ENCODE measurements around the gene MACROD1. TPM values are rescaled to one million over a fixed set of nuclear protein-coding genes. Genes with fewer than 3 reads are reported as not detected.
A peak's percentile ranks its signal among the peaks of the same experiment; 100 is the strongest.
"Not testable (repeated sequence)": the region's sequence is repeated elsewhere in the genome, so short reads cannot be mapped to it uniquely, and the experiment has no call there.

MACROD1 gene
- total and polyA plus RNA-seq, 7 experiments from 2014 or later, result 5.4 to 16.2 (median 9.7) TPM

DNA sequence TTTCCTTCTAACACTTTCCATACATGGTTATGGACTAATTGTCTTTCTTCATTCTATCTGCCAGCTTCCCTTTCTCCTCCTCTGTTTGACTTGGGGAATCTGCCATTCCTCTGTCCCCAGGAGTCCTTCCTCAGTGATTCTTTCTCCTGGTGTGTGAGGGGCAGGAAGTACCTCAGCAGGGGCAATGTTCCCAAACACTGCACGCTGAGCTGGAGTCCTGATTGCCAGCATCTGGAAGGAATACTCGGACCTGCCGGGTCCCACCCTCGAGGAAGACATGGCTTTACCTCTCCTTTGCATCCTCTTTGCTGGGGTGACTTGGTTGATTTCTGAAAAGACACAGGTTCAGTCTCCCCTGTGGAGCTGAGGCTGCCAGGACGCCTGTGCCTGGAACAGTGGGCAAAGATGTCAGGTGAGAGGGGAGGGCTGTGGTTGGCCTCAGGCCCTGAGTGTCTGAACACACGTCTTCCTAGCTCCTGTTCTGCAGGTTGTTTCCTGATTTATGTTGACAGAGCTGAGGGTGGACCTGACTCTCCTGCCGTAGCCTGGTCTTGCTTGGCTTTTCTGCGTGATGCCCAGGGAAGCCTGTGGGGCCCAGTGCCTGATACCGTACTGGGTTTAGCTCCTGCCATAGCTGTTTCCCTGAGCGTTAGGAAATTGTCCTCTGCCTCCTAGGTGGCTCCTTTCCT is 187.2 kb downstream of the MACROD1 start:
- no peak for DNase-seq

DNA sequence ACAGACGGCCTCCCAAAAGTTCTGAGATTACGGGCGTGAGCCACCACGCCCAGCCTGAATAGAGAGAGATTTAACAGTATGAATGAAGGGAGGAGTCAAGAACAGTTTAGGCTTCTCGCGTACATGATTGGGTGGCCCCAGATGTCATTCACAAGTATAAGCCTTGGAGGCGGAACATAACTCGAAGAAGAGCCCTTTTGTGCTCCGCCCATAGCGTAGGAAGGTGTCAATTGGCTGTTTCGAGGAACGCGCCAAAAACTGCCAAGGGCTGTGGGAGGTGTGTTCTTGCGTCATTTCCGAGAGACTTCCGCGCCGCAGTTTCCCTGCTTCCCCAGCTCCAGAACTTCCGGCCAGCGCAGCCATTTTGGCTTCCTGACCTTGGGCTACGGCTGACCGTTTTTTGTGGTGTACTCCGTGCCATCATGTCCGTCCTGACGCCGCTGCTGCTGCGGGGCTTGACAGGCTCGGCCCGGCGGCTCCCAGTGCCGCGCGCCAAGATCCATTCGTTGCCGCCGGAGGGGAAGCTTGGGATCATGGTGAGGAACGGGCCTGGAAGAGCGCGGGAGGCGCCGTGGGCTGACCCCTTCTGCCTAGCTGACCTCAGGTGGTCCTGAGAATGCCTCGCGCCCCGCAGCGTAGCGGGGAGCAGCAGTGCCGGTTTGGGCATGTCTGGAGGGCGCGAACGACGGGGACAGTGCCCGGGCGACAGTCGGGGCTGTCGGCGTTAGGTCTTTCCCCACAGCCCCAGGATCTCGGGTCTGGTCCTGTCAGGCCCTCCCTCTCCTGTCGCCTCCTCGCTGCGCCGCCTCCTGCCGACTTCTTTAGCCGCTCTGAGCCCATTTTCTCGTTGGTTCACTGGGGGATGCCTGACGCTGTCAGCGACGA is 191.4 kb downstream of the MACROD1 start, which contains the start of gene COX8A:
Gene COX8A (plus strand): TSS at position 362 of the 885 bp plus-strand sequence. CDS start 61 bp downstream, at position 423.
- Mint-ChIP-seq H3K27me3 (peaks cover 0 to 2% (median 0%) of the 10 kb centered on the region in 5 donors), H3K36me3 (peaks cover 0 to 15% (median 0%) of the 10 kb centered on the region in 5 donors), H3K9me3 (peaks cover 0 to 4% (median 0%) of the 10 kb centered on the region in 11 donors), H3K4me1 (peaks cover 12 to 36% (median 29%) of the 10 kb centered on the region in 7 donors), H3K27ac (peak within 1 kb of the TSS; percentile 94 to 99 (median 99)), H3K4me3 (peak within 1 kb of the TSS; percentile 98 to 100 (median 99))
- H3K27me3 ChIP-seq (ENCODE audit: control insufficient read depth in 2 of 2, insufficient read depth in 2 of 2, low read length in 2 of 2), result no peaks in the 10 kb centered on the region
- H3K4me1 ChIP-seq (ENCODE audit: control insufficient read depth in 2 of 2, insufficient read depth in 2 of 2, low read length in 2 of 2), result peaks cover 10 to 11% of the 10 kb centered on the region in 2 donors
- H3K9me3 ChIP-seq (ENCODE audit: control insufficient read depth in 2 of 3, low read length in 3 of 3), result no peaks in the 10 kb centered on the region
- peak within 1 kb of the TSS; percentile 94 for H3K27ac ChIP-seq (ENCODE audit: low read depth, low read length)
- peak; percentile 99 for ATAC-seq
- peaks cover 0 to 20% (median 0%) of the 10 kb centered on the region in 3 experiments for H3K36me3 ChIP-seq (ENCODE audit: control insufficient read depth in 2 of 3, insufficient read depth in 3 of 3, low read length in 3 of 3)
- ChIA-PET POLR2A (interaction anchor here (0.6 to 2.4 kb wide), 7 partner anchors 9 to 343 kb away, joined by 3 to 16 read pairs (median 4); partner anchors contain the start of genes OTUB1, PRDX5, RCOR2 and TRMT112), CTCF (interaction anchor here (1.0 kb wide), 1 partner anchor 138 kb away, joined by 3 read pairs; no protein-coding TSS in a partner anchor)
- H3K4me3 ChIP-seq (ENCODE audit: low read length), result peak within 1 kb of the TSS; percentile 87
- intact Hi-C loops (cut with micrococcal nuclease), result loop anchor here (1.0 to 10.0 kb wide), 10 partner anchors 12 to 332 kb away; partner anchors contain the start of genes OTUB1 (in 2 of the 2), ATL3 (in 1 of the 2), RTN3 (in 1 of the 2) and ZFTA (in 1 of the 2)
- peak; percentile 65 to 97 (median 94) for DNase-seq

More for the DNA sequence above, 187.2 kb downstream of the MACROD1 start:
- Mint-ChIP-seq H3K36me3 (peaks cover 0 to 12% (median 0%) of the 10 kb centered on the region in 5 donors), H3K27me3 (no peaks in the 10 kb centered on the region), H3K9me3 (no peaks in the 10 kb centered on the region), H3K27ac (peak overlapping the region in 5 of 9 donors; percentile 14 to 76 (median 63)), H3K4me1 (peaks cover 12 to 33% (median 26%) of the 10 kb centered on the region in 7 donors), H3K4me3 (no peak overlapping the region)
- Histone ChIP-seq H3K36me3 (ENCODE audit: control insufficient read depth in 2 of 3, insufficient read depth in 3 of 3, low read length in 3 of 3) (peaks cover 0 to 21% (median 0%) of the 10 kb centered on the region in 3 experiments), H3K27ac (ENCODE audit: low read depth, low read length) (no peak overlapping the region), H3K9me3 (ENCODE audit: control insufficient read depth in 2 of 3, low read length in 3 of 3) (no peaks in the 10 kb centered on the region), H3K27me3 (ENCODE audit: control insufficient read depth in 2 of 2, insufficient read depth in 2 of 2, low read length in 2 of 2) (no peaks in the 10 kb centered on the region), H3K4me1 (ENCODE audit: control insufficient read depth in 2 of 2, insufficient read depth in 2 of 2, low read length in 2 of 2) (peaks cover 10 to 11% of the 10 kb centered on the region in 2 donors), H3K4me3 (ENCODE audit: low read length) (no peak overlapping the region)
- ChIA-PET POLR2A (interaction anchor here (0.6 to 1.4 kb wide), 2 partner anchors 12 to 17 kb away, joined by 3 to 4 read pairs; no protein-coding TSS in a partner anchor), CTCF (no interaction called here)
- no peak for ATAC-seq
- intact Hi-C loops (cut with micrococcal nuclease), result loop anchor here in 1 of 2 donors (10.0 kb wide), 1 partner anchor 214 kb away; the partner anchor contains the start of gene ZFTA

DNA sequence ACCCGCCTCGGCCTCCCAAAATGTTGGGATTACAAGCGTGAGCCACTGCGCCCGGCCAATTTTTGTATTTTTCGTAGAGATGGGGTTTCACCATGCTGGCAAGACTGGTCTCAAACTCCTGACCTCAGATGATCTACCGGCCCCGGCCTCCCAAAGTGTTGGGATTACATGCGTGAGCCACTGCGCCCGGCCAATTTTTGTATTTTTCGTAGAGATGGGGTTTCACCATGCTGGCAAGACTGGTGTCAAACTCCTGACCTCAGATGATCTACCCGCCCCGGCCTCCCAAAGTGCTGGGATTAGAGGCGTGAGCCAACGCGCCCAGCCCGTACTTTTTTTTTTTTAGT is 192.0 kb downstream of the MACROD1 start:
- CTCF ChIA-PET; H3K27me3 Mint-ChIP-seq; H3K9me3 ChIP-seq (ENCODE audit: control insufficient read depth in 2 of 3, low read length in 3 of 3); DNase-seq; H3K9me3 Mint-ChIP-seq; H3K27me3 ChIP-seq (ENCODE audit: control insufficient read depth in 2 of 2, insufficient read depth in 2 of 2, low read length in 2 of 2); ATAC-seq: not testable (repeated sequence)
- Mint-ChIP-seq H3K4me1 (peaks cover 12 to 36% (median 29%) of the 10 kb centered on the region in 7 donors), H3K36me3 (peaks cover 0 to 15% (median 0%) of the 10 kb centered on the region in 5 donors), H3K27ac (peak overlapping the region; percentile 94 to 99 (median 99)), H3K4me3 (peak overlapping the region; percentile 98 to 100 (median 99))
- Histone ChIP-seq H3K4me3 (ENCODE audit: low read length) (peak overlapping the region; percentile 87), H3K36me3 (ENCODE audit: control insufficient read depth in 2 of 3, insufficient read depth in 3 of 3, low read length in 3 of 3) (peaks cover 0 to 14% (median 0%) of the 10 kb centered on the region in 3 experiments), H3K4me1 (ENCODE audit: control insufficient read depth in 2 of 2, insufficient read depth in 2 of 2, low read length in 2 of 2) (peaks cover 10 to 11% of the 10 kb centered on the region in 2 donors), H3K27ac (ENCODE audit: low read depth, low read length) (peak overlapping the region; percentile 94)
- POLR2A ChIA-PET, result interaction anchor here (0.6 to 2.4 kb wide), 8 partner anchors 10 to 344 kb away, joined by 3 to 16 read pairs (median 4); partner anchors contain the start of genes OTUB1, PRDX5 and TRMT112
- intact Hi-C loops (cut with micrococcal nuclease), result loop anchor here (1.0 to 10.0 kb wide), 10 partner anchors 12 to 332 kb away; partner anchors contain the start of genes OTUB1 (in 2 of the 2), ATL3 (in 1 of the 2), RTN3 (in 1 of the 2) and ZFTA (in 1 of the 2)

DNA sequence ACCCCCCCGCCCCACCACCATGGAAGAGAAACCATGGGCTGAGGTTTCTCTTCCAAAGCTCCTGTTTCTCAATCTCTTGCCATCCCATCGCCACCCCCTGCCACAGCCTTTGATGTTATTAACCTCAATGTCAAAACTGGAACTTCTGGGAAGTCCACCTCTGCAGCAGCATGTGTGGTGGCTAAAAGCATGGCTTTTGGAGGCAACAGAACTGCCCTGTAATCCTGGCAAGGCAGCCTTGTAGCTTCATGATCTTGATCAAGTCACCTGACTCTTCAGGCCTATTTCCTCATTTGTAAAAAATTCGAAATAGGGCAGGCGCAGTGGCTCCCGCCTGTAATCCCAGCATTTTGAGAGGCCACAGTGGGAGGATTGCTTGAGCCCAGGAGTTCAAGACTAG is 195.0 kb downstream of the MACROD1 start:
- Histone ChIP-seq H3K9me3 (ENCODE audit: control insufficient read depth in 2 of 3, low read length in 3 of 3) (no peaks in the 10 kb centered on the region), H3K4me1 (ENCODE audit: control insufficient read depth in 2 of 2, insufficient read depth in 2 of 2, low read length in 2 of 2) (peaks cover 1 to 4% of the 10 kb centered on the region in 2 donors), H3K4me3 (ENCODE audit: low read length) (no peak overlapping the region), H3K27ac (ENCODE audit: low read depth, low read length) (no peak overlapping the region), H3K36me3 (ENCODE audit: control insufficient read depth in 2 of 3, insufficient read depth in 3 of 3, low read length in 3 of 3) (peaks cover 0 to 5% (median 0%) of the 10 kb centered on the region in 3 experiments), H3K27me3 (ENCODE audit: control insufficient read depth in 2 of 2, insufficient read depth in 2 of 2, low read length in 2 of 2) (no peaks in the 10 kb centered on the region)
- H3K9me3 Mint-ChIP-seq, result peaks cover 0 to 4% (median 0%) of the 10 kb centered on the region in 11 donors
- H3K27me3 Mint-ChIP-seq, result peaks cover 0 to 8% (median 0%) of the 10 kb centered on the region in 5 donors
- no peak for DNase-seq
- intact Hi-C loops (cut with micrococcal nuclease), result loop anchor here in 1 of 2 donors (10.0 kb wide), 1 partner anchor 206 kb away; the partner anchor contains the start of gene ZFTA
- peaks cover 0 to 7% (median 0%) of the 10 kb centered on the region in 5 donors for H3K36me3 Mint-ChIP-seq
- no peak for ATAC-seq
- peaks cover 4 to 18% (median 15%) of the 10 kb centered on the region in 7 donors for H3K4me1 Mint-ChIP-seq
- H3K4me3 Mint-ChIP-seq, result no peak overlapping the region
- no peak overlapping the region for H3K27ac Mint-ChIP-seq
- CTCF ChIA-PET, result no interaction called here
- POLR2A ChIA-PET, result no interaction called here

DNA sequence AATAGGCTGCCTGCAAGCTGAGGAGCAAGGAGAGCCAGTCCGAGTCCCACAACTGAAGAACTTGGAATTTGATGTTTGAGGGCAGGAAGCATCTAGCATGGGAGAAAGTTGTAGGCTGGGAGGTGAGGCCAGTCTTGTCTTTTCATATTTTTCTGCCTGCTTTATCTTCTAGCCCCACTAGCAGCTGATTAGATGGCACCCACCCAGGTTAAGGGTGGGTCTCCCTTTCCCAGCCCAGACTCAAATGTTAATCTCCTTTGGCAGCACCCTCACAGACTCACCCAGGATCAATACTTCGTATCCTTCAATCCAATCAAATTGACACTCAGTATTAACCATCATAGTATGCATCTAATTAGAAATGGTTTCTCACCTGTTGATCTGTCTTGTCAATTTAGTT is 196.5 kb downstream of the MACROD1 start:
- H3K4me1 Mint-ChIP-seq, result peaks cover 0 to 11% (median 11%) of the 10 kb centered on the region in 7 donors
- H3K27ac Mint-ChIP-seq, result no peak overlapping the region
- H3K27me3 Mint-ChIP-seq, result peaks cover 0 to 8% (median 0%) of the 10 kb centered on the region in 5 donors
- Histone ChIP-seq H3K36me3 (ENCODE audit: control insufficient read depth in 2 of 3, insufficient read depth in 3 of 3, low read length in 3 of 3) (peaks cover 0 to under 1% (median 0%) of the 10 kb centered on the region in 3 experiments), H3K27ac (ENCODE audit: low read depth, low read length) (no peak overlapping the region), H3K9me3 (ENCODE audit: control insufficient read depth in 2 of 3, low read length in 3 of 3) (no peaks in the 10 kb centered on the region), H3K27me3 (ENCODE audit: control insufficient read depth in 2 of 2, insufficient read depth in 2 of 2, low read length in 2 of 2) (no peaks in the 10 kb centered on the region), H3K4me3 (ENCODE audit: low read length) (no peak overlapping the region), H3K4me1 (ENCODE audit: control insufficient read depth in 2 of 2, insufficient read depth in 2 of 2, low read length in 2 of 2) (peaks cover 0 to 3% of the 10 kb centered on the region in 2 donors)
- POLR2A ChIA-PET, result no interaction called here
- no peak for DNase-seq
- no peak for ATAC-seq
- H3K4me3 Mint-ChIP-seq, result no peak overlapping the region
- CTCF ChIA-PET, result interaction anchor here (0.6 kb wide), 1 partner anchor 28 kb away, joined by 3 read pairs; no protein-coding TSS in a partner anchor
- H3K9me3 Mint-ChIP-seq, result peaks cover 0 to 4% (median 0%) of the 10 kb centered on the region in 11 donors
- intact Hi-C loops (cut with micrococcal nuclease), result no loop called here
- H3K36me3 Mint-ChIP-seq, result peaks cover 0 to 3% (median 0%) of the 10 kb centered on the region in 5 donors

DNA sequence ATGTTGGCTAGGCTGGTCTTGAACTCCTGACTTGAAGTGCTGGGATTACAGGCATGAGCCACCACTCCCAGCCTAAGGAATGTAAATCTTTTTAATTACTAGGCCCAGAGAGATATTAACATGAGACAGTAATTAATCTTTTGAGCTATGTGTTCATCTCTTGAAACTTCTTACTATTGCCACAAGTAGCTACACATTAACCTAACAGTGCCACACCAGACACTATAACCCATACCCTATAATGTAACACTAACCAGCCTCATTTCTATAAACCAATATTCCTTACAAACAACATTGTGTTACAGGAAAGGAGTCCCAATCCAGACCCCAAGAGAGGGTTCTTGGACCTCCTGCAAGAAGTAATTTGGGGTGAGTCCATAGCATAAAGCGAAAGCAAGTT is 199.5 kb downstream of the MACROD1 start:
- H3K4me3 Mint-ChIP-seq, result no peak overlapping the region
- Histone ChIP-seq H3K27ac (ENCODE audit: low read depth, low read length) (no peak overlapping the region), H3K4me3 (ENCODE audit: low read length) (no peak overlapping the region), H3K4me1 (ENCODE audit: control insufficient read depth in 2 of 2, insufficient read depth in 2 of 2, low read length in 2 of 2) (peaks cover 0 to 9% of the 10 kb centered on the region in 2 donors), H3K9me3 (ENCODE audit: control insufficient read depth in 2 of 3, low read length in 3 of 3) (no peaks in the 10 kb centered on the region), H3K36me3 (ENCODE audit: control insufficient read depth in 2 of 3, insufficient read depth in 3 of 3, low read length in 3 of 3) (no peaks in the 10 kb centered on the region), H3K27me3 (ENCODE audit: control insufficient read depth in 2 of 2, insufficient read depth in 2 of 2, low read length in 2 of 2) (no peaks in the 10 kb centered on the region)
- H3K27ac Mint-ChIP-seq, result no peak overlapping the region
- intact Hi-C loops (cut with micrococcal nuclease), result no loop called here
- ATAC-seq (no peak), DNase-seq (no peak)
- ChIA-PET CTCF (no interaction called here), POLR2A (no interaction called here)
- H3K4me1 Mint-ChIP-seq, result peaks cover 0 to 7% (median 6%) of the 10 kb centered on the region in 7 donors
- no peaks in the 10 kb centered on the region for H3K36me3 Mint-ChIP-seq
- no peaks in the 10 kb centered on the region for H3K9me3 Mint-ChIP-seq
- peaks cover 0 to 8% (median 0%) of the 10 kb centered on the region in 5 donors for H3K27me3 Mint-ChIP-seq
